COR-L47 (cell line): ENCODE measurements around the gene MBP.

ENCODE experiments used
- DNase-seq: peaks from one replicate; lab custom pipeline; 2025; lab: John Stamatoyannopoulos, UW

MBP gene

DNA sequence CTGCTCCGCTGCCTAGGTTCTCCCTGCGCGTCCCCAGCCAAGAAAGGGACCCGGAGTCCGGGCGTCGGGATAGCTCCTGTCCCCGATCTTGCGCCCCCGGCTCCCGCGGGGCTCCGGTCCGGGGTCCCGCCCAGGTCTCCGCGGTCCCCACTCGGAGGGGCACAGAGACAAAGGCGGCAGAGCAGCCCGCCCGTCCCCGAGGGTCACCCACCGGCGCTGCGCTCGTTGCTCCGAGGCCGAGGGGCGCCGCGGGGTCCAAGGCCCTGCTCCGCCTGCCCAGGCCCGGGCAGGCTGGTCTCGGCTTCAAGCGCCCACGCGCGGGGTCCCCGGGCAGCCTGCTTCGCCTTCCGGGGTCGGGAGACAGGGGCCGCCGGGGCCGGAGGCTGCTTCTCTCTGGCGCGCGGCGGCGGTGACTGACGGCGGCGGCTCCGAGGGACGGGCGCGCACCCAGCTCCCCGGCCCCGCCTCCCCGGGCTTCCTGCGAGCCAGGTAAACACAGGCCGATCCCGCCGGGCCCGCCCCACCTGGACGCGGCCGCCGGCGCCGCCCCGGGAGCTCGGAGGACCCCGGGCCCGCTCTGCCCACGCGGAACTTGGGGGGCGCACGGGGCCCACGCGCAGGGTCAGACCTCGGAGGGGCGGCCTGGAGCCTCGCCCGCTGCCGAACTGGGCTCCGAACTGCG is at the start of gene MBP:
TSS of gene MBP (minus strand) at position 415 of the 682 bp plus-strand sequence. CDS start 27,522 bp downstream, outside the sequence.
- DNase-seq, result peak; percentile 77

DNA sequence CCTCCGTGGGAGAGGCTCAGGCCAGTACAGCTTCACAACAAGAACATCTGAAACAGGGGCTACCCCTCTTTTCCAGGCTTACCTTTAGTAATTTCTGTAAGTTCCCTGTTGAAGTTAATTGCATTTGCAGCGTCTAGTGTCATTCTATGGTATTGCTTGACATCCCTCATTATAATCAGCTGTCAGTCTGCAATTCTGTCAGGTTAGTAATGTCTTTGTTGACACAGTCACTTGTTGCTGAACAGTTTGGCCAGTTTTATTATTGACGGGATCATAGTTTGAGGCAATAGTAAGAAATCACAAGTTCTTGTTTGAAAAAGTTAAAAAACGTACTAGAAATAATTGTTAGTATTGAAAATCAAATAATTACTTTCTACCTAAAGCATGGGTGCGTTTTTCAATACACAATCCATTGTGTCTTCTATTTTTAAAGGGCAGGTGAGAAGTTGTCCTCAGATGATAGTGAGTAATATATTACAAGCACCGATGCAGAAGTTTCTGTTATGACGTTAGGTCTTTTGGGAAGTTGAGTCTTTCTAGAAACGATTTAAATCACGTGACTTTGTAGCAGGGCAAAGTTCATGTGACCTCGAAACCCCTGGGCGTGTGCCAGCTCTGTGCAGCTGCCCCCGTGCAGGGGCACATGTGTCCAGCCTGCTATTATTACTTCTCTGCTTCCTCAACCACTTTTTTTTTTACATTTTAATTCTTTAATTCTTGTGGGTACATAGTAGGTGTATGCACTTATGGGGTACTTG is 49.5 kb upstream of the MBP start:
- DNase-seq, result no peak

DNA sequence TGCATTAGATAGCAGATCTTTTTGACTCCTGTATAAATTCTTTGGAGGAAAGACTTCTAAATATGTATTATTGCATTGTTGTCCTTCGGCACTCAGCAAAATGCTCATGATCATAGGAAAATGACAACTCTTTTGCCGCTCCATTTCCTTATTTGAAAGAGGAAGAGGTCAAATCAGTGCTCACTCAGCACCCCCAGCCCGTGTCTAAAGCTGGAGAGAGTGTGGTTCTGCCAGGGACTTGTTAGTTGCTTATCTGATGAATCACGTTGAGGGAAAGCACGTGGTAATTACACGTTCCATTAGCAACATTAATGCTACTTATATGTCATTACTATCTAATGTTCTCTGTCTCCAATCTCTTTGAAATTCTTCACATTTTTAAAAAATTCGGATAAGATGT is 46.0 kb upstream of the MBP start:
- DNase-seq, result no peak

DNA sequence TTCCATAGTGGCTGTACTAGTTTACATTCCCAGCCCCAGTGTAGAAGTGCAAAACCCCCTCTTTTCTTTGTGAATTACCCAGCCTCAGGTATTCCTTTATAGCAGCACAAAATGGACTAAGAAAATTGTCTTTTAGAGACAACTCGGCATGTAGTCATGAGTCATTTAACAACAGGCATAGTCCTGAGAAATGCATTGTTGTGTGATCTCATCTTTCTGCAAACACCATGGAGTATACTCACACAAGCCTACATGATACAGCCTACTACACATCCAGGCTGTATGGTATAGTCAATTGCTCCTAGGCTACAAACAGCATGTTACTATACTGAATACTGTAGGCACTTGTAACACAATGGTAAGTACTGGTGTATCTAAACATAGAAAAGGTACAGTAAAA is 44.4 kb upstream of the MBP start:
- no peak for DNase-seq

DNA sequence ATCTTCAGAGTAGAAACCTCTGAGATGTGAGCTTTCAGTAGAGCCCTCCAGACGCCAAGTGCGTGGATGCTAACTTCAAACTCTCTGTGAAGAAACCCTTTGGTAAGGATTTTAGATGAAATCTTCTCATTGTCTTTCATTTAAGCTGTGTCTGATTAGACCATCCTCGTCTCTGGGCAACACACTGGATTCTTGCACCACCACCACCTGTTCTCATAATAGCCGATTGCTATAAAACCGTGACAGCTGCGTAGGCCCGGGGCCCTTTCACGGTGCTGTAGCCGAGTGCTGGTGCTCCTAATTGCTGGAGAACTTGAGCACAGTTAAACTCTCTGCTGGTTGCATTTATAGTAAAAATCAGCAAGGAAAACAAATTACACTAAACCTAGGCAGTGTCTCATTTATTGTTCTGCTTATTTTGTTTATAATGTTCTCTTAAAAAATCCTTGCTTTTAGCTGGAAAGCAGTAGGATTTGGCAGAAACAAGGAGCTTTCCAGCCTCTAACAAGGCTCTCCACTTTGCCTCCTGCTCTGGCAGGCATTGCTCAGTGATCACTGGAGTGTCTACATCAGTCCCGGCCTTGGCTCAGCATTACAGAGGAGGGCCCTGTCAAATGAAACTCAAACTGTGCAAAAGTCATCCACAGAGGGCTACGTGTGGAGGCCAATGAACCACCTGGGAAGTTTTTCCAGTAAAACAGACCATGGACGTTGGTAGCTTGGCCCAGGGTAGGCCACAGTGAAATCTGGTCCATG is 40.9 kb upstream of the MBP start:
- no peak for DNase-seq

DNA sequence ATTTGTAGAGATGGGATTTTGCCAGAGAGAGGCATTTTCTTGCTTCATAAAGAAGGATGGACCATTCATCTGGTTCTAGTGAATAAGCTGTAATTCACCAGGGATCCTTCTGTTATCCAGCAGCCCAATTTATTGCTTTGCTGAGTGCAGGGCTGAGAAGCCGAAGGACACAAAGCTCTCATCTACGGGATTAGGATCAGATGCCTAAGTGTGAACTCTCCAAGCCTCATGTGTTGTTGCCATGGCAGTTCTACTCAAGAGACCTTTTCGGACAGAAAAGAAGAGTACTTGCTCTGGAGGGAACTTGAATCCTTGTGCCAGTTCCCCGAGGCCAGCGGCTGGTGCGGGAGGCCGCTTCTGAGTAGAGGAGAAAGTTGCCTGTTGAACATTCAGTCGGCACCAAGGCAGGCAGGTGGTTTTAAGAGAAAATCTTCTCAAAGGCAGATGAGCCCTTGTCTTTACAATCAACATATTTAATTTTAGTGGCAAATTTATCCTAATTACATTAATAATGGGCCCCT is 38.4 kb upstream of the MBP start:
- DNase-seq, result no peak

DNA sequence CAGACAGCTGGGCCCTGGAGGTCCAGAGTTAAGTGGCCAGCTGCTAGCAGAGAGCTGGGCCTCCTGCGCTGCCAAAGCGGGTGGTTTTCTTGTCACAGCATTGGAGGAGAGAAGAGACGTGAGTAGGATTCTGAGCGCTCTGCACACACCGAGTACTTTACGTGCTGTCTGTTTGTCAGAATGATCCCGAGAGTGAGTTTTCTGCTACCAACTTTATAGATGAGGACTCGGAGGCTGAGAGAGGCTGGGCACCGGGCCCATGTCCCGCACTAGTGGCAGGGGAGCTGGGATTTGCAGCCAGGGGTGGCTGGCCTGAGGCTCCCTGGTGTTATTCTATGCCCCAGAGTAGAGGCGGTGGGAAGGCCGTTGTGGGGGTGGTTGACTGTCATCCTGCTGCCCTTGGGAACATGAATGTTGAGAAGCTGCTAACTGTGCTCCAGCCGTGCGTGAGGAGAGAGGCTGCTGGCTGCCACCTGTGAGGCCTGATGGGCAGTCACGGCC is 36.3 kb upstream of the MBP start:
- no peak for DNase-seq

DNA sequence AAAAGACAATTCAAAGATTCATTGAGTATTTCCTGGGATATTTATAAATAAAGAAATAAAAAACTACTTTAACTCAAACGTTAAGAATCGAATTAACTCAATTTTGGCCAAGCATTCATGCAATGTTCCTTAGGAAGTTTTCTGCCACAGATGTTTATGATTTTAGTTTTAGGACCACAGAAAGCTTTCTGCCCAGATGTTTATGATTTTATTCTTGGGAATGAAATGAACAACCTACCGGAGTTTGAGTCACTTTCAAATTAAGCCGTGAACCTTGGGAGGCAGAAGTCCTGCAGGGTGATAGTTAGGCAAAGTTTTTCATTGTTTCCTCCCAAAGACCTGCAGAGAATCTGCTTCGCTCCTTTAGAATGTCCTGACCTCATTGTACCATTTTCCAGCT is 34.7 kb upstream of the MBP start:
- no peak for DNase-seq

DNA sequence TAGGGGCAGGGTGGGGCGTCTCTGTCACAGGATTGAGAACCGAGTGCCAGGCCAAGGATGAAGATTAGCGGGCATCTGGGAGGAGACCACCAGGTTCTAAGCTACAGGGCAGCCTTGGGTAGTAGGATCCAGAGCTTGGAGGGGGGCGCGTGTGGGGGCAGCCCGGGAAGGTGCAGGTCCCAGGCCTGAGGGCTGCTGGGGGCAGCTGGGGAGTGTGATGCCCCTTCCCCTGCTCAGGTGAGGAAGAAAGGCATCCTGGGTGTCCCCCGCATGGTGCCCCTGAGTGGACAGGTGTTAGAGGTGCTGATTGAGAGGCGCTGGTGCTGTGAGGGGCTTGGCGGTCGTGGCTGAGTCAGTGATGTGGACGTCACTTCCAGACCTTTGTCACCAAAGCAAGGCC is 33.9 kb upstream of the MBP start:
- no peak for DNase-seq

DNA sequence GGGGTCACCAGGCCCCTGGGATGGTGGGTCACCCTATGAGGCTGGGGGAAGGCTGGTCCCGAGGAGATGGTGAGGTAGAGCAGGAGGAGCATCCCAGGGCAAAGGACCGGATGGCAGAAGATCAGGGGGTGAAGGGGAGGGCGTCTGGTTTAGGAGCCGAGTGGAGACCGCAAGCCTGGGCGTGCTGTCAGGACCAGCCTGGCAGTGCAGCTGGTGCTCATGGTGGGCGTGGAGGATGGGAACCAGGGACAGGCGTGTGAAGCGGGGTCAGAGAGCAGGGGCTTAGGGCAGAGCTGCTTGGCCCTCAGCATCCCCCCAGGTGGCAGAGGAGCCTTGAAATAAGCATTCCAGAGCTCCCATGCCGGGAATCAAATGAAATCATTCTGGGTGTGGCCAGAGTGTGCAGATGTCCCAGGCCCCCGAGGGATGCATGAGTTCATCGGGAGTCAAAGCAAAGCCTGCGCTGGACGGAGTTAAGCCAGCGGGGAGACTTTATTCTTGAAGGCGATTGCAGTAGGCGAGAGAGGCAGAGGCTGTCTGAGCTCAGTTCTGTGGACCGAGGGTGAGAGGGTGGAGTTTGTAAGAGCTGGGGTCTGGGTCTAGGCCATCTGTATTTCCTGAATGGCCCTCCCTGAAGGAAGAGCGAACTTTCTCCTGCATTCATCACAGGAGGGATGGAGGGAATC is 33.1 kb upstream of the MBP start:
- no peak for DNase-seq

DNA sequence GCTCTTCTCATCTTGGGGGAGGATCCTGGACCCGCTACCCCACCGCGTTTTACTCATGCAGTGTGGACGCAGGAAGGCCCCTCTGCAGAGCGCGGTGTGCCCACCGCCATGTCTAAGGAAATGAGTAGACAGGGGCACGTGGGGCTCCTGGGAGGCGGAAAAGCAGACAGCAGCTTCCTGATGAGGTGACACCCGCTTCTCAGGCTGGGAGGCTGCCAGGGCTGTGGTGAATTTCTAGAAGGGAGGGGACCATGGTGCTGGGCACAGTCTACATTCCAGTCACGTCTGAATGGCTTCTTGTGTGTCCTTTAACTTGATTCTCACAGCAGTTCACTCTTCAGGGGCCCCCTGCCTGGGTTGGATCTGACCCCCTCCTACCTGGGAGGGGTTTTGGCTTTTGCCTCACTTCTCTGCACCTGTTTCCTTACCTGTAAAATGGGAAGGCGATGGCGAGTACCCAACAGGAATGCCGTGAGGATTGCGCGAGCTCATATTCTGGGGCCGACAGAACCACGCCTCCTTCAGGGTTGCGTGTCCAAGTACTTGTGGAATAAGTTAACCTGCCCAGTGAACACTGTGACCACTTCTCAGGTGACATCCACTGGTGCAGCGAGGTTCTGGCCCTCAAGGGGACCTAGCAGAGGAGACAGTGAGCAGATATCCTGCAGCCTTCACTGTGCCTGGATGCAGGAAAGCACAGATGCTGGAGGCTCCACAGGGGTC is 32.3 kb upstream of the MBP start:
- no peak for DNase-seq

DNA sequence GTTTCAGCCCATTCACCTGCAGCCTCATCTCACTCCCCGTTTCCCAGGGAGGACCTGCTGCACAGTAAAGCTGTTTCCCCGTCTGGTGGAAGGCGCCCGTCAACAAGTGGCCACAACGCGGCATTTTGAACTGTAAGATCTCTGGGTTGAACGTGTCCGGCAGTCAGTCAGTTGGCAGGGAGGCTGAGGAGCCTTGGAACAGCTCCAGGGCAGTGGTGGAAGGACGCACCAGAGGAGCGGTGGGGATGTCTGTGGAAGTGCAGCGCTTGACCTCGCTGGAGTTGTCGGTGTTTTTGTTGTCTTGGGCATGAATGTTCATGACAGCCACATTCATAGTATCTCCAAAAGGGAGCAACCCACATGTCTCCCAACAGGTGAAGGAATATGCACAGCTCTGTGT is 31.4 kb upstream of the MBP start:
- DNase-seq, result no peak

DNA sequence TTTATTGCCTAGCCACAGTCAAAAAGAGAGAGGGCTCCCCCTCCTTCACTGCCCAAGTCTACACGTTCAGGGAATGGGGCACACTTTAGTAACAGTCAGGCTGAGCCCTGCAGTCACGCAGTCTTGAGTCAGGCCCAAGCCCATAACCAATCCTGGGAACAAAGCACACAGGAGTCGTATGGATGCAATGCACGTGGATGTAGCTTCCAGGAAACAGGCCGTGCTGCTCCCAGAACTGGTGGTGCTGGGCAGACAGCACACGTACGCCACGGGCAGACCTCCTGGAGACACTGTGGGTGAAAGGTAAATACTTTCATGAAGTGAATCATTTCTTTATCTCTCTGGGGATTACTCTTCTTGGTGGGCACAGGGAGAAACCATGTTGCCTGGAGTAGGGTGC is 30.0 kb upstream of the MBP start:
- no peak for DNase-seq

DNA sequence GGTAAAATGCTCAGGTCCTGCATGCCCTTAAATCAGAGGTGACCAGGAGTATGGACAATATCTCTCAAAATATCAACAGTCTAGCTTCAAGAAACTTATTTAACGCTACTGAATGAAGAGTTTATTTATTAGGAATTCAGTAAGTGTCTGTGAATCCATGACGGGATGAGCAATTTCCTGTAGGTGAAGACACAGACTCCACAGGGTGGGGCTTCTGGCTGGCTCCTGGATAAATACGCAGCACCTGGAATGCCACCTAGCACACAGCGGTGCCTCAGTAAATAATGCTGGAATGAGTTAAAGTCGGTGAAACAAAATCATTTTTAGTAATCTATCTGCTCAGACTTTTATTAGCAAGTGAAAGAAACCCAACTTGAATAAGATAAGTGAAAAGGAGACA is 29.4 kb upstream of the MBP start:
- peak; percentile 22 for DNase-seq

DNA sequence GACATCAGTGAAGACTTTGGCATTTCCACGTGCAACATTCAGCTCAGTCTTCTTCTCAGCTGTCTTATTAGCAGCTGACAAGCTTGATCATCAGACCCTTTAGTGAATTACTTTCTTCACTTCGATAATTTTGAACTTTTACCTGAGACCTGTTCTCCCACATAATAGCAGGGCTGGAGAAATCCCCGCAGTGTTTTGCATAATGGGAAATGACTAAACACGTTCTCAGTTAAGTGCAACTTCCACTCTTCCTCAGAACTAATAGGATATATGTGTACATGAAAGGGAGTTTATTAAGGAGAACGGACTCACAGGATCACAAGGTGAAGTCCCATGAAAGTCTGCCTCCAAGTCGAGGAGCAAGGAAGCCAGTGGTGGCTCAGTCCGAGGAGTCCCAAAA is 28.8 kb upstream of the MBP start:
- DNase-seq, result no peak

DNA sequence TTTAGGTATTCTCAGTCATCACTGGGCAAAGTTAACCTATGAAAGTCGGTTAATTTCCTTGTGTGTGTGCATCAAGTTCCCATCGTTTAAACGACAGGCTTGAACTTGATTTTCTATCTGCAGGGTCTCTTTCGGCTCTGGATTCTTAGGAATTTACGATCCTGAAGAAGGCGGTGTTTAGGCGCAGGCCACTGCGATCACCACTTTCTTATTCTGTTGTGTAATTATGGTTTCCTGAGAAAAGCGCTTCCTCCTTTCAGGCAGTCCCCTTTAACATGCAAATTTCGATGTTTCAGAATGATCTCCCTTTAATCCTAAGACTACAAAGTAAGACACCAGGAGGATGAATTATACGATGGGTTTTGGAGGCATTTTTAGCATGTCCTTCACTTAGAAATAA is 27.9 kb upstream of the MBP start:
- no peak for DNase-seq

DNA sequence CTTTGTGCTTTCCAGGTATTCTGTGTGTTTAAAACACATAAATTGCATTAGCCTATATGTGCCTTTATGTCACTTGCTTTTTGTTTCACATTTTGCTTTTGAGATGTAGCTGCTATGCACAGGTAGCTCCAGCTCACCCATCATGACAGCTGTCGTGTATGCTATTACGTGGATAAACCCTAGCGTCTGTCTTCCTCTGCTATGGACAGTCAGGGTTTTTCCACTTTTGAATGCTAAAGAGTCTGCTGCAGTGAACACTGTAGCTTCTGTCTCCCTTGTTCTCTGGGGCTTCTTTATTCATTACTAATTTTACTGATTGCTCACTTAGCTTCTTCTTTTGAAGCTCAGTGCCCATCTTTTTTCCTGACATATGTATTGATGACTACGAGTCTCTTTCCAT is 24.7 kb upstream of the MBP start:
- DNase-seq, result no peak

DNA sequence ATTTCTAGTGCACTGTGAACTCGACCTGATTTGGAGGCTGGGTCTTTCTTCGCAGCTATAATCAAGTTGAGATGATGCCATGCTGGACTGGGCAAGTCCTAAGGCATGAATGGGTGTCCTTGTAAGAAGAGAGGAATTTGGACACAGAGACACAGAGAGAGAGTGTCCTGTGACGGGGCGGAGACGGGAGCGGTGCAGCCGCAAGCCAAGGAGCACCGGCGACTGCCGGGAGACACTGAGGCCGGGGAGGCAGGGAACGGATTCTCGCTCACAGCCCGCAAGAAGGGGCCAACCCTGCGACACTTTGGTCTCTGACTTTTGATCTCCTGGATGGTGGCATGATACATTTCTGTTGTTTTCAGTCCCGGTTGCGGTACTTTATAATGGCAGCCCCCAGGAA is 22.4 kb upstream of the MBP start:
- no peak for DNase-seq

DNA sequence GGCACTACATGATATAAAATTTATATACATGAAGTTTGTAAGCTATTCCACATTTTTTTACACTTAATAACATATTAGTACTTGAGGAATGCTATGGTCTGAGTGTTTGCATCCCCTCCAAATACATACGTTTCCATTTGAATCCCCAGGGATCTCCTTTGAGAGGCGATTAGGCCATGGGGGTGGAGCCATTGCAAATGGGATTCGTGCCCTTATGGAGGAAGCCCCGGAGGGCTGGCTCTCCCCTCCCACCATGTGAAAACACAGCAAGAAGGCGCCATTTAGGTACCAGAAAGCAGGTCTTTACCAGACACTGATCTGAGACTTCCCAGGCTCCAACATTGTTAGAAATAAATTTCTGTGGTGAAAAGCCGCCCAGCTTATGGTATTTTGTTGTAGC is 20.8 kb upstream of the MBP start:
- DNase-seq, result no peak

DNA sequence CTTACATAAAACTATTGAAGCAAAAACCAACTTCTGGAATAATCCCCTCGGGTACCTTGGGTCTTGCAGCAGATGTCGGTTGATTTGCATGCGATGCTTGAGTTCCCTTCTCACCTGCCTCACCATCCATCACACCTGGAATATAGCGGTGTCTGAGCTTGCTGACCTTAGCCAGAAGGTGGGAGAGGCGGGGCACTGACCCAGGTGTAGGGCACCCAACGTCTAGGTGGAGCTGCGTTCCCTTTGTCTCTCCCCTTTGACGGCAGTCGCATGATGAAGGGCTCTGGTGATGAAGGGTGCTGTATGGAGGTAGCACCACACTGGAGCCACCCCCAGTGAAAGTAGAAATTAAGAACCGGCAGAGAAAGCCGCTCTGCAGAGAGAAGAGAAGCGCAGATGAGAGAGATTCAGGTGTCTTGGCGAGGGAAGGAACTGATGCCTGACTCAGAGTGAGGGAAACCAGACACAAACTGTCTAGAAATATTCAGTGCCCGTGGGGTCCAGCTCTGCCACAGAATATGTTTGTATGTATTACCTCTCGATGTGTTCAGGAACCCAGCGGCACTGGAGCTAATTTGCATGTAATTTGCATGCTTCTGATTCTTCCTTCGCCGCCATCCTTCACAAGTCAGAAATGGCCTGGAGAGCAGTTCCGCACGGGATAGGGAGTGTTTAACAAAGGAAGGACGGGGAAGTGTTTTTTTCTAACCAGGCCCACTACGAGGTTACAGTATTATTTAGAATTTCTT is 19.4 kb upstream of the MBP start:
- no peak for DNase-seq
